Ovary (tissue), 9 donors: ENCODE results near the gene DLEC1. TPM values are rescaled to one million over a fixed set of nuclear protein-coding genes. Genes with fewer than 3 reads are reported as not detected.

Experiments
- DNase-seq, 5 donors: peaks; one replicate each; pipeline ENCODE4 v3.0.0-alpha.2; 2019 to 2020
- H3K27ac ChIP-seq, 2 donors: fragments of 200-600 bp; one replicate each; pipeline versions ENCODE4 v1.5.1 to v1.8.0; 2019 to 2022
- H3K27me3 ChIP-seq: fragments of 200-600 bp; one replicate; pipeline ENCODE4 v1.8.0; 2022
- H3K36me3 ChIP-seq: fragments of 200-600 bp; sonication (generic); one replicate; pipeline ENCODE4 v1.5.1; 2019
- H3K4me1 ChIP-seq: one replicate; pipeline ENCODE4 v1.8.1; 2013; ENCODE audit warnings: mild to moderate bottlenecking, moderate library complexity; ENCODE audit not compliant: insufficient read depth
- H3K4me3 ChIP-seq: fragments of 200-600 bp; sonication (generic); one replicate; pipeline ENCODE4 v1.5.1; 2017
- H3K9me3 ChIP-seq, 2 donors: fragments of 200-600 bp in 1 of 2; sonication (generic) in 1 of 2; one replicate each; pipeline versions ENCODE4 v1.5.1 to v1.8.1; 2013 to 2019; ENCODE audit warnings: mild to moderate bottlenecking in 1 of 2, moderate library complexity in 1 of 2
- EP300 ChIP-seq: sonication (generic); formaldehyde crosslinking; IDR thresholded peaks from one replicate; pipeline ENCODE4 v1.6.1; 2017; ENCODE audit warnings: antibody characterized with exemption
- POLR2A ChIP-seq: fragments of 450-650 bp; IDR thresholded peaks from one replicate; pipeline ENCODE4 v1.6.1; 2017; ENCODE audit warnings: antibody characterized with exemption, mild to moderate bottlenecking, moderate library complexity
- WGBS, 3 donors: extraction: QIAGEN DNeasy Blood & Tissue Kit in 1 of 3; methylation state at CpG; one replicate each; pipeline versions ENCODE4 v1.1.5 to v1.1.7; 2013 to 2017; 5-methylcytosine and 5-hydroxymethylcytosine counted together
- intact Hi-C, 4 donors: fragments of 100-400 bp; cut with DNase I; formaldehyde crosslinking; loops; one replicate each; pipeline versions ENCODE4 v1.11.0 to v1.15.1; 2022 to 2023
- polyA plus RNA-seq, 2 donors: library from polyadenylated mRNA; stranded (reverse); fragments of 200-250 nt in 1 of 2; fragments of 350-450 nt in 1 of 2; fragmentation: Illumina TruSeq in 1 of 2; extraction: RNeasy Lipid Tissue Mini Kit (QIAGEN cat#74804) in 1 of 2; gene quantifications; one replicate each; pipeline ENCODE4 v1.2.3, GENCODE V29; 2013 to 2014
- total RNA-seq, 7 donors: library from RNA; depleted of rRNA in 2 of 7; stranded (reverse); fragments of >200 nt in 2 of 7; fragmentation: NEBNext Ultra II Directional in 3 of 7; extraction: Animal tissue kit (Norgen Biotek cat#: 25700) in 3 of 7; gene quantifications; one replicate each; pipeline versions ENCODE4 v1.1.0 to v1.2.4, GENCODE V29; 2016 to 2023
- TF ChIP-seq, protein P1 (sequence below), 3 donors: fragments of 450-650 bp in 2 of 3; fragments of 200-600 bp in 1 of 3; IDR thresholded peaks; one replicate each; pipeline versions ENCODE4 v1.5.1 to v1.8.0; 2016 to 2022; ENCODE audit warnings: antibody characterized with exemption in 3 of 3, mild to moderate bottlenecking in 1 of 3
- donor health status: DM: no; HTN: no; CAD: no; lungs with moderate emphysema.
- donor health status: DM: no; HTN: no; CAD: no.
- donor health status: Bipolar disorder and iron deficiency.
- donor health status: DM: yes; HTN: yes; CAD: no.
- donor health status: DM: no; HTN: no; CAD: no.
- donor health status: DM: yes; HTN: yes; CAD: no.

Gene DLEC1
- total and polyA plus RNA-seq, 9 donors: 0.93 to 23.8 (median 3.0) TPM

DNA sequence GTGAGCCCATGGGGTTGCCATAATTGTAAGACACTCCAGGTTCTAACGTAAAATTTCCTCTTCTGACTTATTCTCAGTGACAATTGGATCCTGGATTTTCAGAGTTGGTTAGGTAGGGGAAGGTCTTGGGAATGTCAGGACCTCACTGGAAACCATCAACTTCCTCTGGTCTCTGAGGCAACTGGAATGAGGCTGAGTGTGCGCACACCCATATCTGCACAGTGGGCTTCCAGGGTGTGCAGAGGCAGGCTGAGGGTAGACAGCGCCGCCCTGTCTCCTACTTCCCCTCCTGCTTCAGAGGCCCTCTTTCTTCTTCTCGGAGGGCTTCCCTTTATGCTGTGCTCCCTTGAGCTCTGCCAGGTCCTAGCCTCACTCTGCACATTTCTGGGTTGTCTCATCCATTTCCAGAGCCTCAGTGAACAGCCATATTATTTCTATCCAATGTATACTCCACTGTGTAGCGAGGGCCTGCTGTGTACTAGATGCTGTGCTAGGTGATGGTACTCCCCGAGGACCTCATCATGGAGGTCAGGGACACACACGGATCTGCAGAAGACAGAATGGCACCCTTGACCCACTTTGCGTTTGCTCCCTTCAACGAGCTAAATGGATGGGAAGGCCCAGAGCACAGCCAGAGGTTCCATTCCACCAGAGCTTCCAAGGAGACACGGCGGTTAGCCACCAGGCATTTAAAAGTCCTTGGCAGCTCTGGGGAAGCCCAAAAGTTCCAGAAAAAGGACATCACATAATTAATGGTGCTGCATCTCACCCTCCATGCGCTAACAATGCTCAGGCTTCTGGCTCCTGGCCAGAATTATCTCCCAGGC lies 79.6 kb downstream of the DLEC1 start:
- Histone ChIP-seq H3K9me3 (no peaks in the 10 kb centered on the region), H3K4me3 (no peak overlapping the region), H3K36me3 (no peaks in the 10 kb centered on the region), H3K4me1 (no peaks in the 10 kb centered on the region), H3K27me3 (no peaks in the 10 kb centered on the region), H3K27ac (no peak overlapping the region)
- intact Hi-C loops: loop anchor here in 2 of 4 donors (10.0 kb wide), 2 partner anchors 226 to 356 kb away; partner anchors contain the start of gene XYLB (in 1 of the 2)
- 71 to 81% (median 74%) methylated on average over 13 of the region's 13 CpGs for WGBS, 3 donors
- TF ChIP-seq, protein P1, sequence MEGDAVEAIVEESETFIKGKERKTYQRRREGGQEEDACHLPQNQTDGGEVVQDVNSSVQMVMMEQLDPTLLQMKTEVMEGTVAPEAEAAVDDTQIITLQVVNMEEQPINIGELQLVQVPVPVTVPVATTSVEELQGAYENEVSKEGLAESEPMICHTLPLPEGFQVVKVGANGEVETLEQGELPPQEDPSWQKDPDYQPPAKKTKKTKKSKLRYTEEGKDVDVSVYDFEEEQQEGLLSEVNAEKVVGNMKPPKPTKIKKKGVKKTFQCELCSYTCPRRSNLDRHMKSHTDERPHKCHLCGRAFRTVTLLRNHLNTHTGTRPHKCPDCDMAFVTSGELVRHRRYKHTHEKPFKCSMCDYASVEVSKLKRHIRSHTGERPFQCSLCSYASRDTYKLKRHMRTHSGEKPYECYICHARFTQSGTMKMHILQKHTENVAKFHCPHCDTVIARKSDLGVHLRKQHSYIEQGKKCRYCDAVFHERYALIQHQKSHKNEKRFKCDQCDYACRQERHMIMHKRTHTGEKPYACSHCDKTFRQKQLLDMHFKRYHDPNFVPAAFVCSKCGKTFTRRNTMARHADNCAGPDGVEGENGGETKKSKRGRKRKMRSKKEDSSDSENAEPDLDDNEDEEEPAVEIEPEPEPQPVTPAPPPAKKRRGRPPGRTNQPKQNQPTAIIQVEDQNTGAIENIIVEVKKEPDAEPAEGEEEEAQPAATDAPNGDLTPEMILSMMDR (IDR thresholded peaks at IDR 0.05): no peak
- no peak for TF ChIP-seq POLR2A
- no peak for TF ChIP-seq EP300
- no peak for DNase-seq

DNA sequence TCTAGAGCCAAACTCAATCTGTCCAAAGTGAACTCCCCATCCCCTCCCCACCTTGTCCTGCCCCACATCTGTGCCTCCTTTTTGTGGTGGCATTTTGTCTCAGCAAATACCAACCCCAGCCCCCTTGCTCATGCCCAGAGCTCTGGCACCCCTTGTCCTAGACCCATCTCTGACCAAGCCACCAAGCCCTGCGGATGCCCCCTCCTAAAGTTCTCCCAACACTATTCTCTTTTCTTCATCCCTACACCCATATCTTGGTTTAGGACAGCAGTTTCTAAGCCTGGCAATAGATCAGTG lies 80.2 kb downstream of the DLEC1 start:
- intact Hi-C loops: loop anchor here in 2 of 4 donors (10.0 kb wide), 2 partner anchors 226 to 356 kb away; partner anchors contain the start of gene XYLB (in 1 of the 2)
- no peak for TF ChIP-seq POLR2A
- TF ChIP-seq, protein P1 (IDR thresholded peaks at IDR 0.05): no peak
- no peak for TF ChIP-seq EP300
- H3K4me1 ChIP-seq: no peaks in the 10 kb centered on the region
- H3K27me3 ChIP-seq: no peaks in the 10 kb centered on the region
- H3K27ac ChIP-seq: no peak overlapping the region
- WGBS, 3 donors: 94 to 100% (median 96%) methylated on average over 1 of the region's 1 CpG
- no peak for DNase-seq
- no peaks in the 10 kb centered on the region for H3K9me3 ChIP-seq
- H3K4me3 ChIP-seq: no peak overlapping the region
- no peaks in the 10 kb centered on the region for H3K36me3 ChIP-seq

DNA sequence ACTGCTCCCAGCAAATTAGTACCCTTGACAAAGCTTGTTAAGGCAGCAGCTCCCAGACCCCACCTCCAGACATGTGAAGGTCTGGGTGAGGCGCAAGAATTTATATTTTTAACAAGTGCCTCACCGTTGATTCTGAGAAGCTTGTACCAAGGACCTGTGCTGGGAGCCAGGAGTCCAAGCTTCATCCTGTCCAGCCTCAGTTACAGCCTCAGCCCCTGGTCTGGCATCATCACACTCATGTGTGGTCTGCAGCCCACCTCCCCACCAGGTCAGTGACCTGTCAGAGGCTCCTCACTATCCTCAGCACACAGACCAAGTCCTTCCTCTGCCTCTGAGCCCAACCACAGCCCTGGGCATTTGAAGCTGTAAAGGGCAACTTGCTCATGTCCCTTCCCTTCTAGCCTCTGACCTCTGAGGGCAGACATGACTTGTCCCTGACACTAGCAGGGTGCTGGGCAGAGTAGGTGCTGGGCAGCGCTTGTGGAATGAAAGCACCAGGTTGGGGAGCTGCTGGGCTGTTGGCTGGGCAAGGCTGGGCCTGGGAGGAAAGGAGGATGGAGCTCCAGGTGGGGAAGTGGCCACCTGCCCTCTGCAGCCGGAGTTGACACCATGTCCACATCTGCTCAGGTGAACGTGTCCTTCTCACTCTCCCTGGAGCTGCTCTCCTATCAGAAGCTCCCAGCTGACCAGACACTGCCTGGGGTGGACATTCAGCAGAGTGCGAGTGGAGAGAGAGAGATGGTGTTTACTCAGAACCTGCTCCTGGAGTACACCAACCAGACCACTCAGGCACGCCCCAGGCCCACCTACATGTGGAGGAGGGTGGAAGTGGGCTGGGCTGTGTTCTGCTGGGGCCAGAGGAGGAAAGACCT lies 81.0 kb downstream of the DLEC1 start:
- Histone ChIP-seq H3K4me1 (no peaks in the 10 kb centered on the region), H3K4me3 (no peak overlapping the region), H3K27ac (no peak overlapping the region), H3K9me3 (no peaks in the 10 kb centered on the region), H3K36me3 (no peaks in the 10 kb centered on the region), H3K27me3 (no peaks in the 10 kb centered on the region)
- intact Hi-C loops: loop anchor here in 2 of 4 donors (10.0 kb wide), 2 partner anchors 225 to 355 kb away; partner anchors contain the start of gene XYLB (in 1 of the 2)
- peak in 1 of 5 donors; percentile 8 for DNase-seq
- TF ChIP-seq, protein P1 (IDR thresholded peaks at IDR 0.05): no peak
- no peak for TF ChIP-seq EP300
- no peak for TF ChIP-seq POLR2A
- 73 to 80% (median 78%) methylated on average over 7 of the region's 7 CpGs for WGBS, 3 donors

DNA sequence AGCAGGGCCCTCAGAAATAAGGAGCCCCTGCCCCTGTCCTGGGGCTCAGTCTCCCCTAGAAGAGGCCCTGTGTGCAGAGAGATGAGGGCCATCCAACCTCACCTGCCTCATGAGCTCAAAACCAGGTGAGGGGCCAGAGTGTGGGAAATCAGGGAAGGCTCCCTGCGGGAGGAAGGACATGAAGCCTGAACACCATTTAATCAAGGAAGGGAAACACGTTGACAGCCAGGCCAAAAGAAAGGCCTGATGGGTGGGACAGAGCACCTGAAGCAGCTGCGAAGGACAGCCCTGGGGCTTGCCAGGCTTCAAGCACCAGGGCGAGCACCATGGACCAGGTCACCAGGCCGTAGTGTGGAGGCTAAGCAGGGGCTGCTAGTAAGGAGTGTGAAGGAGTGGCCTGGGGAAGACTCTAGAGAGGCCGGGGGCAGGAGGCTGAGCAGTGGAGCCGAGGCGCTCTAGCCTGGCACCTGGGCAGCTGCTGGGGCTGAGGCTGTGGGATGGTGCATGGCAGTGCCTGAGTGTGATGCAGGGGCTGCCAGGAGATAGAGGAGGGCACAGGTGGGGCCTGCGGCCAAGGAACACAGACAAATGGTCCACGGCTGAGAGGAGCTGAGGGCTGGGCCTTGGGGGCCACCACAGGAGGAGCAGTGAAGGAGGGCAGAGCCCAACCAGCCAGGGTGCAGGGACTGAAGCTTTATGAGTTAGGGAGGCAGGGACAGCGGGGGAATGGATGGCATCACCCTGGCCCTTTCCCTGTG lies 81.9 kb downstream of the DLEC1 start:
- intact Hi-C loops: no loop called here
- DNase-seq: peak in 1 of 5 donors; percentile 10

More for the DNA sequence above, 81.9 kb downstream of the DLEC1 start:
- Histone ChIP-seq H3K4me3 (no peak overlapping the region), H3K27ac (no peak overlapping the region), H3K36me3 (no peaks in the 10 kb centered on the region), H3K9me3 (no peaks in the 10 kb centered on the region), H3K27me3 (no peaks in the 10 kb centered on the region), H3K4me1 (no peaks in the 10 kb centered on the region)
- no peak for TF ChIP-seq POLR2A
- TF ChIP-seq EP300: no peak
- TF ChIP-seq, protein P1 (IDR thresholded peaks at IDR 0.05): no peak
- 83 to 86% (median 86%) methylated on average over 11 of the region's 11 CpGs for WGBS, 3 donors
